ACC112 (cell line): Measurements from ENCODE around the gene NDUFV3.
"Not testable (repeated sequence)": the region's sequence is repeated elsewhere in the genome, so short reads cannot be mapped to it uniquely, and the experiment has no call there.

Experiments
- H2AFZ ChIP-seq: fragments of 200-600 bp; sonication (generic); one replicate; pipeline ENCODE4 v1.6.0; 2017; ENCODE audit warnings: antibody characterized with exemption, low read length; ENCODE audit not compliant: unreplicated experiment
- H3K27ac ChIP-seq: fragments of 200-600 bp; sonication (generic); 2 replicates; pipeline ENCODE4 v1.5.1; 2014; ENCODE audit warnings: low read depth, mild to moderate bottlenecking, antibody characterized with exemption, low read length, moderate library complexity
- H3K27me3 ChIP-seq: fragments of 200-600 bp; sonication (generic); 2 replicates; pipeline ENCODE4 v1.6.1; 2014; ENCODE audit warnings: mild to moderate bottlenecking, antibody characterized with exemption, low read length, moderate library complexity, mixed read lengths; ENCODE audit not compliant: insufficient read depth
- H3K36me3 ChIP-seq: fragments of 200-600 bp; sonication (generic); 2 replicates; pipeline ENCODE4 v1.6.1; 2016; ENCODE audit warnings: mild to moderate bottlenecking, antibody characterized with exemption, low read length, moderate library complexity, mixed read lengths; ENCODE audit not compliant: insufficient read depth
- H3K4me1 ChIP-seq: fragments of 200-600 bp; sonication (generic); one replicate; pipeline ENCODE4 v1.6.1; 2016; ENCODE audit warnings: low read length, mixed read lengths; ENCODE audit not compliant: insufficient read depth, unreplicated experiment, control insufficient read depth
- H3K4me3 ChIP-seq: fragments of 200-600 bp; sonication (generic); 2 replicates; pipeline ENCODE4 v1.5.1; 2014; ENCODE audit warnings: mild to moderate bottlenecking, low read depth, low read length
- H3K79me2 ChIP-seq: fragments of 200-600 bp; sonication (generic); one replicate; pipeline ENCODE4 v1.6.0; 2016; ENCODE audit warnings: low read length; ENCODE audit not compliant: control insufficient read depth, unreplicated experiment, insufficient read depth

Gene NDUFV3

GRCh38 chr21:42958122-42958521 lies 65.0 kb downstream of the NDUFV3 start:
- H3K27me3 ChIP-seq, H3K79me2 ChIP-seq, H3K27ac ChIP-seq, H2AFZ ChIP-seq, H3K4me3 ChIP-seq, H3K36me3 ChIP-seq, H3K4me1 ChIP-seq: not testable (repeated sequence)

DNA sequence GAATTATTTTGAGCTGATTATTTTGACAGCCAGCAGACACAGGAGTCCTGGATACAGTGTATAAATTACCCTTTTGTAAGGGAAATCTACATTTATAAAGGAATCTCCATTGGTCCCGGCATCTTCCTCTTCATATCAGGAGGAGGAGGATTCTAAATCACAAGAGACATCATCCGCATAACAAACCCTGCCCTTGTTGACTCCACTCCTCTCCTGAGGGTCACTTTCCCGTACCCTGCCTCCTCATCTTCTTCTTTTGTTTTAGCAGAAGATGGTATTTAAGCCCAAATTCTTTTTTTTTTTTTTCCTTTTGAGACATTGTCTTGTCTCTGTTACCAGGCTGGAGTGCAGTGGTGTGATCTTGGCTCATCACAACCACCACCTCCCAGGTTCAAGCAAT lies 66.6 kb downstream of the NDUFV3 start:
- Histone ChIP-seq H2AFZ (no peak overlapping the region), H3K4me1 (no peaks in the 10 kb centered on the region), H3K27me3 (no peaks in the 10 kb centered on the region), H3K36me3 (no peaks in the 10 kb centered on the region), H3K79me2 (no peaks in the 10 kb centered on the region), H3K27ac (no peak overlapping the region), H3K4me3 (no peak overlapping the region)

DNA sequence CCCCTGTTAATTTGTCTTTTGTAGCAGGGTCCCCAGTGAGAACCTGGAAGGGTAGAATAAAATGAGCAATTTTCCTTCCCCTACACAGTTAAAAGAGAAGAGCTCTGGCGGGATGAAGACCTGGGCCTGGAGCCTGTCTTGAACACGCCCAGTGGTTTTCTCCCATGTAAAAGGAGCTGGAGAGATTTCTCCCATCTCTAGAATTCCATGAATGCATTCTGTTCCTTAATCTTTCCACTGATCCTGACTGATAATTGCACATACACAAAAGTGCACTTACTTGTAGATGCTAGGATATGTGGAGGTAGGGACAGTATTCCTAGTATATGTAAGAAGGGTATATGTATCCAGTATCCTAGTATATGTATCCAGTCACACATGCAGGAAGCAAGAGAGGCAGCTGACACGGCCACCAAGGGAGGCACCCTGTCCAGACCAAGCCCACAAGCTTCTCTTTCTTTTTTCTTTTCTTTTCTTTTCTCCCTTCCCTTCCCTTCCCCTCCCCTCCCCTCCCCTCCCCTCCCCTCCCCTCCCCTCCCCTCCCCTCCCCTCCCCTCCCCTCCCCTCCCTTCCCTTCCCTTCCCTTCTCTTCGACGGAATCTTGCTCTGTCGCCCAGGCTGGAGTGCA lies 69.4 kb downstream of the NDUFV3 start:
- Histone ChIP-seq H3K79me2 (no peaks in the 10 kb centered on the region), H3K36me3 (no peaks in the 10 kb centered on the region), H3K4me1 (no peaks in the 10 kb centered on the region), H3K4me3 (no peak overlapping the region), H3K27ac (no peak overlapping the region), H3K27me3 (no peaks in the 10 kb centered on the region), H2AFZ (no peak overlapping the region)
